Effector CD4-positive, alpha-beta T cell (primary cell): ENCODE results near the gene MAEL.
A peak's percentile ranks its signal among the peaks of the same experiment; 100 is the strongest.

Source experiments
- DNase-seq: peaks from one replicate; pipeline ENCODE4 v3.0.0-alpha.2; 2020

Gene MAEL

GRCh38 chr1:167057241-167057688 lies 68.2 kb downstream of the MAEL start:
- DNase-seq: no peak

GRCh38 chr1:167059045-167059808 lies 70.1 kb downstream of the MAEL start:
- DNase-seq: peak; percentile 69

GRCh38 chr1:167059809-167060107 lies 70.7 kb downstream of the MAEL start:
- DNase-seq: no peak

GRCh38 chr1:167060141-167061072 lies 71.3 kb downstream of the MAEL start:
- DNase-seq: no peak

- DNase-seq: no peak
These were observed 72.0 kb downstream of the MAEL start for GRCh38 chr1:167061073-167061464.

- no peak for DNase-seq
These were observed 75.5 kb downstream of the MAEL start for GRCh38 chr1:167064621-167065020.

- DNase-seq: no peak
These were observed 76.4 kb downstream of the MAEL start for GRCh38 chr1:167065471-167065870.

GRCh38 chr1:167066333-167067122 lies 77.4 kb downstream of the MAEL start:
- DNase-seq: peak; percentile 74

- DNase-seq: no peak
These were observed 78.8 kb downstream of the MAEL start for GRCh38 chr1:167067904-167068303.

GRCh38 chr1:167068761-167069160 lies 79.7 kb downstream of the MAEL start:
- DNase-seq: no peak

- no peak for DNase-seq
These were observed 82.2 kb downstream of the MAEL start for GRCh38 chr1:167071286-167071685.
